Uterus (tissue), 2 donors: ENCODE measurements around the gene RASSF3.

ENCODE experiments used
- CTCF ChIP-seq, 4 experiments: fragments of 200-600 bp in 2 of 4; fragments of 450-650 bp in 2 of 4; sonication (generic) in 2 of 4; IDR thresholded peaks; one replicate each; pipeline ENCODE4 v1.5.1; 2016 to 2019; ENCODE audit warnings: antibody characterized with exemption in 4 of 4, mild to moderate bottlenecking in 2 of 4, moderate library complexity in 1 of 4
- POLR2A ChIP-seq, 2 donors: fragments of 450-650 bp; IDR thresholded peaks; one replicate each; pipeline ENCODE4 v1.6.1; 2016; ENCODE audit warnings: antibody characterized with exemption in 2 of 2, mild to moderate bottlenecking in 1 of 2, moderate library complexity in 1 of 2

DNA sequence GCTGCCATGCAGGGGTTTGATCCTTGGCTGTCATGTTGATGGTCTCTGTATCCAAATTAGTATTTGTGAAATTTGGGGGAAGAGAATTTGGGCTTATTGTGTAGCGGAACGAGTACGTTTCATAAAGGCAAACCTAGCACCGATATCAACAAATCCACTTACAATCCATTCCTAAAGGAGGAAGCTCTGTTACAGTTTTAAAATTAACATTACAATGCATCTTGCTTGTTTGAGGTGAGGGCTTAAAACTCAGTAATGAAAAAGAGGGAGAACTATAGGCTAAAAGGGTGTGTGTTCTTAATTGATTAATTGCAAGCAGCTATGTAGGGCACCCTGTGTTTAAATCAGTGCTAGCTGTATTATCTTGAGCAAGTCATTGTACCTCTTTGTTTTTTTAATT lies 13.7 kb downstream of the RASSF3 start:
- no peak for TF ChIP-seq CTCF (IDR thresholded peaks at IDR 0.05)
- no peak for TF ChIP-seq POLR2A (IDR thresholded peaks at IDR 0.05)
